GM15510 (cell line): ENCODE measurements around the gene TPK1.

Experiments
- POLR2A ChIP-seq: IDR thresholded peaks from 3 replicates; pipeline ENCODE4 v1.6.1; 2011; ENCODE audit warnings: borderline replicate concordance; ENCODE audit not compliant: insufficient read length; ENCODE audit errors: extremely low read depth

The TPK1 gene

GRCh38 chr7:144477348-144477747 is 358.5 kb downstream of the TPK1 start:
- no peak for TF ChIP-seq POLR2A

GRCh38 chr7:144474800-144475615 is 360.8 kb downstream of the TPK1 start:
- no peak for TF ChIP-seq POLR2A

GRCh38 chr7:144474363-144474762 is 361.5 kb downstream of the TPK1 start:
- TF ChIP-seq POLR2A = no peak

GRCh38 chr7:144473908-144474307 is 361.9 kb downstream of the TPK1 start:
- no peak for TF ChIP-seq POLR2A

- no peak for TF ChIP-seq POLR2A
Measured at GRCh38 chr7:144470078-144470477, 365.8 kb downstream of the TPK1 start.

GRCh38 chr7:144468990-144469732 is 366.7 kb downstream of the TPK1 start:
- TF ChIP-seq POLR2A = no peak

- TF ChIP-seq POLR2A = no peak
Measured at GRCh38 chr7:144459635-144460034, 376.2 kb downstream of the TPK1 start.

GRCh38 chr7:144455040-144455404 is 380.8 kb downstream of the TPK1 start:
- no peak for TF ChIP-seq POLR2A

GRCh38 chr7:144454256-144455039 is 381.4 kb downstream of the TPK1 start:
- no peak for TF ChIP-seq POLR2A

- no peak for TF ChIP-seq POLR2A
Measured at GRCh38 chr7:144452064-144452463, 383.8 kb downstream of the TPK1 start.

- no peak for TF ChIP-seq POLR2A
Measured at GRCh38 chr7:144445590-144445989, 390.3 kb downstream of the TPK1 start.

GRCh38 chr7:144439717-144440205 is 396.1 kb downstream of the TPK1 start:
- TF ChIP-seq POLR2A = no peak

- no peak for TF ChIP-seq POLR2A
Measured at GRCh38 chr7:144438759-144439158, 397.1 kb downstream of the TPK1 start.

- no peak for TF ChIP-seq POLR2A
Measured at GRCh38 chr7:144437370-144438191, 398.3 kb downstream of the TPK1 start.
